ES-I3 (cell line): ENCODE data around the gene DYNC1LI1.
A peak's percentile ranks its signal among the peaks of the same experiment; 100 is the strongest.

Source experiments
- H3K36me3 ChIP-seq: 2 replicates; pipeline ENCODE4 v1.6.1; 2013; ENCODE audit warnings: mild to moderate bottlenecking, low read length, control low read depth, moderate library complexity; ENCODE audit not compliant: insufficient read depth
- H3K4me1 ChIP-seq: 2 replicates; pipeline ENCODE4 v1.6.1; 2013; ENCODE audit warnings: mild to moderate bottlenecking, control low read depth, low read length; ENCODE audit not compliant: insufficient read depth
- H3K9ac ChIP-seq: 2 replicates; pipeline ENCODE4 v1.6.1; 2013; ENCODE audit warnings: low read depth, mild to moderate bottlenecking, low read length, moderate library complexity
- H3K9me3 ChIP-seq: 2 replicates; pipeline ENCODE4 v1.6.1; 2013; ENCODE audit warnings: mild to moderate bottlenecking, low read length, moderate library complexity; ENCODE audit not compliant: control insufficient read depth, insufficient read depth

DYNC1LI1 gene

DNA sequence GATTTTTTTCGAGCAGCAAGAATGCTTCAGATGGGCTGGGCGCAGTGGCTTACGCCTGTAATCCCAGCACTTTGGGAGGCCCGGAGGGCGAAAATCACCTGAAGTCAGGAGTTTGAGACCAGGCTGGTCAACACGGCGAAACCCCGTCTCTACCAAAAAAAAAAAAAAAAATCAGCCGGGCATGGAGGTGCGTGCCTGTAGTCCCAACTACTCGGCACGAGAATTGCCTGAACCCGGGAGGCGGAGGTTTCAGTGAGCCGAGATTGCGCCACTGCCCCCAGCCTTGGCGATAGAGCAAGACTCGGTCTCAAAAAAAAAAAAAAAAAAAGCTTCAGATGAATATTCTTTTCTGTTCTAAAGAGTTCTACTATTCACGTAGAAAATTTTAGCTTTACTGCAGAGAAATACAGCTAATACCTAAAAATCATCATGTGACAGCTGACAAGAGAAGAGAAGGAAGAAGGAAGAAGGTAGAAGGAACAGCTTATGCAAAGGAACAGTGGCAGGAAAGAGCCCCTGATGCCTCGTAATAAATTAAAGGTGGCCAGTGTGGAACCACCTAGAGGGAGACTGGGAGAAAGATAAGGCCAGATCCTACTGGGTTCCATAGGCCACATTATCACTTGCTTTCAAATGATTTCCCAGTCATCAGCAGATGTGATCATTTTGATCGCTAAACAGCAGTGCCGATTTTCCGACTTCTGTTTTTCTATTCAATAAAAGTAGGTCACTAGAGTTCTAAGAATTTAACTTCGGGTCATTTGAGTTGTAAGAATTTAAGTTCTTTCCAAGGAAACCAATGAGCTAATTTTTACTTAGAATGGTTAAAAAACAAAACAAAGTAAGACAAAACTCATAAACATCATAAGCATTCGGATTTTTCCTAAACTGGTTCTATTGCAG is 69.5 kb downstream of the DYNC1LI1 start:
- 0 out of 2 replicates have a peak, but pooled peaks cover 5% of the 10 kb centered on the region for H3K4me1 ChIP-seq

DNA sequence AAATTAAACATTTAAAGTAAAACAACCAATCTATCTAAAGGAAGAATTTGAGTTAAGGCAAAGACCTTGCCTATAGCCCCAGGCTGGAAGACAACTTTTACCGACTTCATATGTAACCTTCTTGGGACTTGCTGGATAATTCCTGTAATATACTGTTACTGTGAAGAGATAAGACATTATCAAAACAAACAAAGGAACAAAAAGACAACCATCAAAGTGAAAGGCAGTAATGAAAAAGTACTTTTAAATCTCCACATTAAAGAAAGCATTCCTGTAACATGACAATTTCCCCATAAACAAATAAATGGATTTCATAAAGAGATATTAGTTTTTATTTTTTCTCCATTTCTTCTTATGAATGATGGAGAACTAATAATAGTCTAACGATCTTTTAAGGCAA is 70.4 kb downstream of the DYNC1LI1 start:
- H3K9me3 ChIP-seq: no peaks in the 10 kb centered on the region
- no peak overlapping the region for H3K9ac ChIP-seq
- H3K4me1 ChIP-seq: 0 out of 2 replicates have a peak, but pooled peaks cover 5% of the 10 kb centered on the region
- H3K36me3 ChIP-seq: no peaks in the 10 kb centered on the region

More for the DNA sequence above, 69.5 kb downstream of the DYNC1LI1 start:
- H3K9ac ChIP-seq: peak overlapping the region; percentile 87; the same call in 1 of the 2 replicates
- no peaks in the 10 kb centered on the region for H3K9me3 ChIP-seq
- H3K36me3 ChIP-seq: no peaks in the 10 kb centered on the region

- H3K4me1 ChIP-seq: 0 out of 2 replicates have a peak, but pooled peaks cover 5% of the 10 kb centered on the region
- no peak overlapping the region for H3K9ac ChIP-seq
- H3K9me3 ChIP-seq: no peaks in the 10 kb centered on the region
- no peaks in the 10 kb centered on the region for H3K36me3 ChIP-seq
Measured at GRCh38 chr3:32499585-32499984, 71.1 kb downstream of the DYNC1LI1 start.

- H3K9ac ChIP-seq: no peak overlapping the region
- H3K9me3 ChIP-seq: no peaks in the 10 kb centered on the region
- peaks cover 5% of the 10 kb centered on the region; the same call in 1 of the 2 replicates for H3K4me1 ChIP-seq
- no peaks in the 10 kb centered on the region for H3K36me3 ChIP-seq
Measured at GRCh38 chr3:32498992-32499391, 71.7 kb downstream of the DYNC1LI1 start.

GRCh38 chr3:32498252-32498651 is 72.4 kb downstream of the DYNC1LI1 start:
- Histone ChIP-seq H3K9ac (no peak overlapping the region), H3K4me1 (peaks cover 2% of the 10 kb centered on the region; the same call in 1 of the 2 replicates), H3K36me3 (no peaks in the 10 kb centered on the region), H3K9me3 (no peaks in the 10 kb centered on the region)

GRCh38 chr3:32495609-32496008 is 75.0 kb downstream of the DYNC1LI1 start:
- no peaks in the 10 kb centered on the region for H3K36me3 ChIP-seq
- no peak overlapping the region for H3K9ac ChIP-seq
- no peaks in the 10 kb centered on the region; the same call in 1 of the 2 replicates for H3K4me1 ChIP-seq
- H3K9me3 ChIP-seq: no peaks in the 10 kb centered on the region

- no peaks in the 10 kb centered on the region for H3K36me3 ChIP-seq
- H3K9me3 ChIP-seq: no peaks in the 10 kb centered on the region
- no peaks in the 10 kb centered on the region; the same call in 1 of the 2 replicates for H3K4me1 ChIP-seq
- no peak overlapping the region for H3K9ac ChIP-seq
Measured at GRCh38 chr3:32495085-32495484, 75.6 kb downstream of the DYNC1LI1 start.

DNA sequence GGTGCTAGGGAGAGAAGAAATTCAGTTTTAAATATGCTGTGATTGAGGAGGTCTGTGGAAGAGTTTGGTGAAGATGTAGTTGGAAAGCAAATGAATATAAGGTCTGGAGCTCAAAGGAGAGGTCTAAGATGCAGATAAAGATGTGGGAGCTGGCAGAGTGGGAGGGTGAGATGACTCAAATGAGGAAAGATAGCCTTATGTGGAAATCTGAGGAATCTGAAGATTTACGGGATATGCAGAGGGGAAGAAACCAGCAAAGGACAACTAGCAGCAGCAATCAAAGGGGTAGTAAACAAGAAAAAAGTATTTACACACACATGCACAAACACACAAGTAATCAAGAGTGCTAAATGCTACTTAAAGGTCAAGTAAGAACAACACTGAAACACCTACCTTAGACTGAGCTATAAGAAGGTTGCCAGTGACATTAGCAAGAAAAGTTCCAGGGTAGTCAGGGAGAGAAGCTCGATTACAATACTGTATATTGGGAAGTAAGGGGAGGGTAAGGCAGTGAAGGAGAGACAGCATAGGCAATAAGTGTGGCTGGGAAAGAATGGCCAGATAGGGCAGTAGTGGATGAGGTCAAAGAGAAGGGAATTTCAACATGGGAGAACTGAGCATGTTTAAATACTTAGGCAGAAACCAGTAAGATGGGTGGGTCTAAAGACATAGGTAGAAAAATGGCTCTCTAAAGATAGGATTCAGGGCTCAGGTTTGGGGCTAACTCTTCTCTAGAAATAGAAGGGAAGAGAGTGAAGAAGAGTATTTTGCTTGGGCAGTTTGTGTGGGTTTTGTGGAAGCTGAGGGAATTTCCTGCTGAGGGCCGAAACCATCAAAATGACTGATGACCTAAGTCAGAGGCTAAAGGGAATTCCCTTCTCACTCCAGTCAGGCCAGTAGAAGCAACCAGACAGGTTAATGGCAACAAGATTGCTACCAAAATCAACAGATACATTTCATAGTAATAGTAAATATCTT is 76.9 kb downstream of the DYNC1LI1 start:
- H3K36me3 ChIP-seq: no peaks in the 10 kb centered on the region
- no peak overlapping the region for H3K9ac ChIP-seq
- no peaks in the 10 kb centered on the region for H3K9me3 ChIP-seq
- H3K4me1 ChIP-seq: no peaks in the 10 kb centered on the region; the same call in 1 of the 2 replicates

DNA sequence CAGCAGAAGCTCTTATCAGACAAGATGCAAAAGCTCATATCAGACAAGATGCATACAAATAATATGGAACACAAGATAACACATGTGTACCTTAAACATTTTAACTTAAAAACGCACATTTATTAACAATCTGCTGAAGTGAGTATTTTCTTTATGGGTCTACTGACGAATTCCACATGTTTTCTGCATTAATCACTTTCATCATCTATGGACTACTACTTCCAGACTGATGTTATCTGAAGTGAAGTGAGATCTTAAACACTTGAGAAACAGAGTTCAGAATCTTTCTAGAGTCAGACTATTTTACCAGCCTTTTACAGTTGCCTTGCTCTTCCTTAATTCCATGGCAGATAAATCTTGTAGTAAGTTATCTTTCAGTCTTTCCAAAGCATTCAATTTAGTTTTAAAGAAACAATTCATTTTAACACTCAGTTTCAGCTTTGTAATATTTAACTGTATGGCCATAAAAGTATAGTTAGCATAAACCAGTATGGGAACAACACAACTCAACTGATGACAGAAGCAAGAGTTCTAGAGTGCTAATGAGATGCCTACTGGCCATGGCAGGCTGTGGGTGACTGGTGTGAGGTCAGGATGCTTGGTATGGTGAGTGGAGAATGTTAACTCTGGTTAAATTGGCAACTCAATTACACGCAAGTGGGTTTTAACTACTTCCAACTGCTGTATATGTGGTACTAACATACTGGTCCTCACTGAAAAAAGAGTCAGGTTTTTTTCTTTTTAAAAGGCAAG is 77.8 kb downstream of the DYNC1LI1 start:
- Histone ChIP-seq H3K9ac (no peak overlapping the region), H3K9me3 (no peaks in the 10 kb centered on the region), H3K4me1 (no peaks in the 10 kb centered on the region; the same call in 1 of the 2 replicates), H3K36me3 (no peaks in the 10 kb centered on the region)

DNA sequence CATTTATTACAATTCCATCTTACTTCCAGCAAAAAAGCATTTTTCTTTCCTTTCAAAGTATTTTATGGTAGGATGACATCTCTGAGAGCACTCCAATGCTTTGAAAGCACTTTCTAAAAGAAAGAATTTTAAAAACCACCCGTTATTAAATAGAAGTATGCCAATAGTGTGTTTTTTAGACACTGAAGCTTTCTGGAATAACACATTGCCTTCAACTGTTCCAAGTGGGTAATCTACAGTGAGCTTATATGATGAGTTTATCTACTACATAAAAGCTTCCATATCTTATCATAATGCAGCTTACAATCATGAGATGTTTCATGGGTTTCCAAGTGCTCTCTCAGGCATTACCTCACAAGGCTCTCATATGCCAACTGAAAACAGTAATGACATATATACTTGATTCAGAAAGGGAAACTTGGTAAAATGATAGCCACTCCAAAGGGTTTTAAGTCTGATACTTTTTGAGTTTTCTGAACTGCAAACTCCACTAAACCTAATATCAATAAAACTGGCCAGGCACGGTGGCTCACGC is 82.1 kb downstream of the DYNC1LI1 start:
- Histone ChIP-seq H3K9ac (no peak overlapping the region), H3K4me1 (no peaks in the 10 kb centered on the region; the same call in 1 of the 2 replicates)

DNA sequence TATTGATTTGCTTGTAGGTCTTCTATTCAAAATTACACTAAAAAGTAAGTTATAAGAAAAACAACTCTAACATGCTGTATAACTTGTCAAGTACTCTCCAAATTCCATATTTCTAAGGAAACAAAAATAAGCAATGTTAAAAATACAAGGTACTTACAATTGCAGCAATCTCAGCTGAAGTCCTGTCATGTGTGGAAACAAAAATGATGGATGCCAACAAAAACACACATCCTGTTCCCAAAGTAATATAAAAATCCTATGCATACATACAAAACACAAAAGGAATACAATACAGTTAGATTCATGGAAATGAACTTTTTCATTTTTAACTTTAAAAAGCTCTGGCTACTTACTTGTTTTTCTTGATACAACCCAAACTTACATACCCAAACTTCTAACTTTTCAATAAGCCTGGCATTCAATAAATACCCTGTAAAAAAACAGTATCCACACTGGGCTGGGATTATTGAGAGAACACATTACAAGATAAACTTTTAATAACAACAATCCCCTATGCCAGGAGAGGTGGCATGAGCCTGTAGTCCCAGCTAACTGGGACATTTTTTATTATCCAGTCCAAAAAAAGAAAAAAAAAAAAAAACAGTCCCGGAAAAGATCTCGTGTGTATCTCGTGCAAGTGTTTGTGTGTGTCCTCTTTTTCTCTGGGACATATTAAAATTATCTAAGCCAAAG is 82.7 kb downstream of the DYNC1LI1 start:
- Histone ChIP-seq H3K9ac (no peak overlapping the region), H3K36me3 (peaks cover 2% of the 10 kb centered on the region; the same call in 1 of the 2 replicates), H3K4me1 (no peaks in the 10 kb centered on the region), H3K9me3 (no peaks in the 10 kb centered on the region)

More for the DNA sequence above, 82.1 kb downstream of the DYNC1LI1 start:
- peaks cover 2% of the 10 kb centered on the region; the same call in 1 of the 2 replicates for H3K36me3 ChIP-seq
- no peaks in the 10 kb centered on the region for H3K9me3 ChIP-seq

DNA sequence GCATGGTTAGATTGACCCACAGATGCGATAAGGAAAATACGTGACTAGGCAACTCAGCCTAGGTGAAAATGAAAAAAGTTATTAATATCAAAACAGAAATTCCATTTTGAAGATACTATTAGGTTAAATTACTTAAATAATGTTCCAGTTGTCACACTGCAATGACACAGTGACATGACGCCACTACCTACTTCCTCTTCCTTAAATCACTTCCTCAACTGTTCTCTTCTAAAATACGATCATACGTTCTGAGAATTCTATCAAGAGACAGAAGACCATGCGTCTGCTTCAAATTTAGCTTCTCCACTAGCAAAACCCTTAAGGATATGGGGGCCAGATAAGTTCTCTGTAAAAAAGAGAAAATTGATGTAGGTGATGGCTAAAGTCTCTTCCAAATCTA is 86.2 kb downstream of the DYNC1LI1 start:
- Histone ChIP-seq H3K36me3 (peaks cover 2% of the 10 kb centered on the region; the same call in 1 of the 2 replicates), H3K9ac (no peak overlapping the region), H3K9me3 (no peaks in the 10 kb centered on the region), H3K4me1 (no peaks in the 10 kb centered on the region)

- Histone ChIP-seq H3K4me1 (no peaks in the 10 kb centered on the region), H3K9ac (no peak overlapping the region), H3K9me3 (no peaks in the 10 kb centered on the region), H3K36me3 (peaks cover 2% of the 10 kb centered on the region; the same call in 1 of the 2 replicates)
Measured at GRCh38 chr3:32483772-32484171, 86.9 kb downstream of the DYNC1LI1 start.
